MM.1S (cell line): ENCODE measurements around the gene TPK1.

Experiments used
- EZH2 ChIP-seq: fragments of 300-600 bp; sonication (generic); optimal IDR thresholded peaks from 2 replicates; pipeline ENCODE3; 2017; ENCODE audit warnings: low read depth, mild to moderate bottlenecking, antibody characterized with exemption, low read length, mixed read lengths
- TF ChIP-seq, protein P1 (sequence below): fragments of 300-600 bp; sonication (generic); IDR thresholded peaks from 2 replicates; pipeline ENCODE4 v1.5.1; 2016; ENCODE audit warnings: antibody characterized with exemption, low read length, mixed read lengths

GRCh38 chr7:144407266-144407931, 428.5 kb downstream of the TPK1 start:
- TF ChIP-seq, protein P1, sequence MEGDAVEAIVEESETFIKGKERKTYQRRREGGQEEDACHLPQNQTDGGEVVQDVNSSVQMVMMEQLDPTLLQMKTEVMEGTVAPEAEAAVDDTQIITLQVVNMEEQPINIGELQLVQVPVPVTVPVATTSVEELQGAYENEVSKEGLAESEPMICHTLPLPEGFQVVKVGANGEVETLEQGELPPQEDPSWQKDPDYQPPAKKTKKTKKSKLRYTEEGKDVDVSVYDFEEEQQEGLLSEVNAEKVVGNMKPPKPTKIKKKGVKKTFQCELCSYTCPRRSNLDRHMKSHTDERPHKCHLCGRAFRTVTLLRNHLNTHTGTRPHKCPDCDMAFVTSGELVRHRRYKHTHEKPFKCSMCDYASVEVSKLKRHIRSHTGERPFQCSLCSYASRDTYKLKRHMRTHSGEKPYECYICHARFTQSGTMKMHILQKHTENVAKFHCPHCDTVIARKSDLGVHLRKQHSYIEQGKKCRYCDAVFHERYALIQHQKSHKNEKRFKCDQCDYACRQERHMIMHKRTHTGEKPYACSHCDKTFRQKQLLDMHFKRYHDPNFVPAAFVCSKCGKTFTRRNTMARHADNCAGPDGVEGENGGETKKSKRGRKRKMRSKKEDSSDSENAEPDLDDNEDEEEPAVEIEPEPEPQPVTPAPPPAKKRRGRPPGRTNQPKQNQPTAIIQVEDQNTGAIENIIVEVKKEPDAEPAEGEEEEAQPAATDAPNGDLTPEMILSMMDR, result no peak
- no peak for TF ChIP-seq EZH2
